H9 (cell line): ENCODE measurements around the gene ALG2. TPM values are rescaled to one million over a fixed set of nuclear protein-coding genes. Genes with fewer than 3 reads are reported as not detected.

Experiments
- DNase-seq: peaks from one replicate; pipeline ENCODE4 v3.0.0-alpha.2; 2017
- H2AFZ ChIP-seq: one replicate; pipeline ENCODE4 v1.6.1; 2013; ENCODE audit warnings: mild to moderate bottlenecking, low read length, control low read depth, moderate library complexity
- H2AK5ac ChIP-seq: 2 replicates; pipeline ENCODE4 v1.6.1; 2013; ENCODE audit warnings: low read length, control low read depth, mixed read lengths; ENCODE audit not compliant: insufficient read length
- H2BK120ac ChIP-seq: one replicate; pipeline ENCODE4 v1.6.1; 2013; ENCODE audit warnings: low read depth, mild to moderate bottlenecking, low read length, control low read depth, inconsistent platforms; ENCODE audit not compliant: poor library complexity, severe bottlenecking
- H2BK12ac ChIP-seq: 2 replicates; pipeline ENCODE4 v1.6.1; 2013; ENCODE audit warnings: low read length, control low read depth, mixed read lengths, low read depth; ENCODE audit not compliant: insufficient read length
- H2BK15ac ChIP-seq: 2 replicates; pipeline ENCODE4 v1.6.1; 2013; ENCODE audit warnings: low read depth, low read length, control low read depth
- H2BK20ac ChIP-seq: one replicate; pipeline ENCODE4 v1.6.1; 2013; ENCODE audit warnings: low read depth, mild to moderate bottlenecking, low read length, control low read depth, inconsistent platforms; ENCODE audit not compliant: poor library complexity, severe bottlenecking
- H2BK5ac ChIP-seq: 2 replicates; pipeline ENCODE4 v1.6.1; 2013; ENCODE audit warnings: low read length, control low read depth, mixed read lengths; ENCODE audit not compliant: insufficient read length
- H3K14ac ChIP-seq: 2 replicates; pipeline ENCODE4 v1.6.1; 2013; ENCODE audit warnings: low read length, control low read depth; ENCODE audit not compliant: insufficient read depth
- H3K18ac ChIP-seq: 2 replicates; pipeline ENCODE4 v1.6.1; 2013; ENCODE audit warnings: low read depth, mild to moderate bottlenecking, mixed read lengths, low read length, control low read depth; ENCODE audit not compliant: insufficient read length
- H3K23ac ChIP-seq: 2 replicates; pipeline ENCODE4 v1.6.1; 2013; ENCODE audit warnings: low read length, control low read depth, mixed read lengths, low read depth; ENCODE audit not compliant: insufficient read length
- H3K23me2 ChIP-seq: 2 replicates; pipeline ENCODE4 v1.6.1; 2013; ENCODE audit warnings: low read depth, mild to moderate bottlenecking, mixed read lengths, low read length, control low read depth; ENCODE audit not compliant: insufficient read length, poor library complexity, severe bottlenecking
- H3K27ac ChIP-seq: 2 replicates; pipeline ENCODE4 v1.5.1; 2013; ENCODE audit warnings: low read length, control low read depth, mixed read lengths, low read depth; ENCODE audit not compliant: insufficient read length
- H3K27me3 ChIP-seq: 2 replicates; pipeline ENCODE4 v1.6.1; 2013; ENCODE audit warnings: low read length, control low read depth, inconsistent platforms; ENCODE audit not compliant: insufficient read depth
- H3K4ac ChIP-seq: 2 replicates; pipeline ENCODE4 v1.6.1; 2013; ENCODE audit warnings: low read depth, mild to moderate bottlenecking, control low read depth, inconsistent platforms, low read length, moderate library complexity
- H3K4me1 ChIP-seq: 2 replicates; pipeline ENCODE4 v1.6.1; 2013; ENCODE audit warnings: low read length, control low read depth, inconsistent platforms; ENCODE audit not compliant: insufficient read depth
- H3K4me2 ChIP-seq: 2 replicates; pipeline ENCODE4 v1.6.1; 2013; ENCODE audit warnings: low read length, control low read depth, mixed read lengths; ENCODE audit not compliant: insufficient read length, insufficient read depth
- H3K56ac ChIP-seq: 2 replicates; pipeline ENCODE4 v1.6.1; 2013; ENCODE audit warnings: low read depth, mild to moderate bottlenecking, mixed read lengths, low read length, control low read depth; ENCODE audit not compliant: insufficient read length
- H3K79me1 ChIP-seq: 2 replicates; pipeline ENCODE4 v1.6.1; 2013; ENCODE audit warnings: low read depth, mild to moderate bottlenecking, moderate library complexity, low read length, control low read depth, inconsistent platforms; ENCODE audit not compliant: insufficient read depth, poor library complexity, severe bottlenecking
- H3K79me2 ChIP-seq: 2 replicates; pipeline ENCODE4 v1.6.1; 2013; ENCODE audit warnings: low read length, control low read depth, inconsistent platforms; ENCODE audit not compliant: insufficient read depth
- H3K9ac ChIP-seq: 2 replicates; pipeline ENCODE4 v1.6.1; 2013; ENCODE audit warnings: low read length, control low read depth, mixed read lengths; ENCODE audit not compliant: insufficient read length; ENCODE audit errors: extremely low read depth
- H3K9me3 ChIP-seq: one replicate; pipeline ENCODE4 v1.6.1; 2013; ENCODE audit warnings: low read depth, low read length, inconsistent platforms; ENCODE audit not compliant: control insufficient read depth
- H3T11ph ChIP-seq: one replicate; pipeline ENCODE4 v1.6.1; 2013; ENCODE audit warnings: mild to moderate bottlenecking, low read length, control low read depth, inconsistent platforms
- H4K20me1 ChIP-seq: one replicate; pipeline ENCODE4 v1.6.1; 2013; ENCODE audit not compliant: control insufficient read depth, insufficient read length, insufficient read depth
- H4K5ac ChIP-seq: 2 replicates; pipeline ENCODE4 v1.6.1; 2013; ENCODE audit warnings: low read depth, mild to moderate bottlenecking, mixed read lengths, low read length, control low read depth; ENCODE audit not compliant: insufficient read length
- H4K8ac ChIP-seq: replicated peaks from 2 replicates; pipeline ENCODE4 v1.6.1; 2013; ENCODE audit warnings: low read length, control low read depth, mixed read lengths, low read depth; ENCODE audit not compliant: insufficient read length
- H4K91ac ChIP-seq: 2 replicates; pipeline ENCODE4 v1.6.1; 2013; ENCODE audit warnings: low read depth, mild to moderate bottlenecking, moderate library complexity, mixed read lengths, low read length, control low read depth; ENCODE audit not compliant: insufficient read length
- H3K27ac Mint-ChIP-seq, 3 experiments: 2 replicates in 2 of 3; 3 replicates in 1 of 3; pipeline ENCODE4 v1.8.0; 2020 to 2021; ENCODE audit warnings: mixed read lengths in 3 of 3, mild to moderate bottlenecking in 1 of 3, moderate library complexity in 1 of 3
- H3K27me3 Mint-ChIP-seq: 2 replicates; pipeline ENCODE4 v1.8.0; 2021; ENCODE audit warnings: low read depth, mild to moderate bottlenecking, moderate library complexity, mixed read lengths
- H3K36me3 Mint-ChIP-seq, 3 experiments: 2 replicates in 2 of 3; 3 replicates in 1 of 3; pipeline ENCODE4 v1.8.0; 2020 to 2021; ENCODE audit warnings: low read depth in 3 of 3, mixed read lengths in 3 of 3; ENCODE audit not compliant: insufficient read depth in 1 of 3
- H3K4me1 Mint-ChIP-seq, 2 experiments: 2 replicates each; pipeline ENCODE4 v1.8.0; 2020; ENCODE audit warnings: mixed read lengths in 2 of 2
- H3K4me3 Mint-ChIP-seq, 2 experiments: 2 replicates in 1 of 2; 3 replicates in 1 of 2; pipeline ENCODE4 v1.8.0; 2020 to 2021; ENCODE audit warnings: mild to moderate bottlenecking in 2 of 2, mixed read lengths in 2 of 2, moderate library complexity in 1 of 2
- H3K9me3 Mint-ChIP-seq, 2 experiments: 2 replicates in 1 of 2; 3 replicates in 1 of 2; pipeline ENCODE4 v1.8.0; 2020; ENCODE audit warnings: mild to moderate bottlenecking in 2 of 2, mixed read lengths in 2 of 2, moderate library complexity in 1 of 2
- WGBS: extraction: QIAGEN DNeasy Blood & Tissue Kit; methylation state at CpG from one replicate; pipeline ENCODE4 v1.1.7; 2013; ENCODE audit warnings: missing lambda C conversion rate, low lambda C conversion rate, mixed read lengths; ENCODE audit not compliant: insufficient read length; ENCODE audit errors: extremely low coverage; 5-methylcytosine and 5-hydroxymethylcytosine counted together
- total RNA-seq: library from RNA; stranded (reverse); gene quantifications from 2 replicates; pipeline ENCODE4 v1.2.1, GENCODE V29; 2021
- TF ChIP-seq, protein P1 (sequence below): fragments of 200-600 bp; sonication (generic); conservative IDR thresholded peaks from 3 replicates; pipeline ENCODE4 v1.8.0; 2021; ENCODE audit warnings: antibody characterized with exemption, mild to moderate bottlenecking

ALG2 gene
- total RNA-seq, 1 experiment from 2014 or later: 30.1 TPM

- no CpG with 5 or more reads among the region's 9 CpGs for WGBS
- Histone ChIP-seq H2BK120ac (no peak overlapping the region), H3T11ph (no peak overlapping the region), H4K91ac (no peak overlapping the region), H2BK5ac (no peak overlapping the region), H3K9ac (no peak overlapping the region), H3K27me3 (no peaks in the 10 kb centered on the region), H3K27ac (no peak overlapping the region), H3K14ac (no peak overlapping the region), H3K4me1 (no peaks in the 10 kb centered on the region; the same call in none of the 2 replicates), H2BK20ac (no peak overlapping the region), H3K79me2 (no peaks in the 10 kb centered on the region), H3K23me2 (no peaks in the 10 kb centered on the region), H4K8ac (no peak overlapping the region), H3K23ac (no peak overlapping the region), H3K4ac (no peak overlapping the region), H4K20me1 (no peaks in the 10 kb centered on the region), H3K18ac (no peak overlapping the region), H4K5ac (no peak overlapping the region), H3K56ac (no peak overlapping the region), H2BK12ac (no peak overlapping the region), H2AK5ac (no peak overlapping the region), H3K4me2 (no peak overlapping the region), H3K9me3 (no peaks in the 10 kb centered on the region), H2BK15ac (no peak overlapping the region), H3K79me1 (no peaks in the 10 kb centered on the region), H2AFZ (no peak overlapping the region)
- H3K27me3 Mint-ChIP-seq: peaks cover 3% of the 10 kb centered on the region
- no peak overlapping the region for H3K4me3 Mint-ChIP-seq
- no peak overlapping the region for H3K27ac Mint-ChIP-seq
- no peaks in the 10 kb centered on the region for H3K36me3 Mint-ChIP-seq
- TF ChIP-seq, protein P1, sequence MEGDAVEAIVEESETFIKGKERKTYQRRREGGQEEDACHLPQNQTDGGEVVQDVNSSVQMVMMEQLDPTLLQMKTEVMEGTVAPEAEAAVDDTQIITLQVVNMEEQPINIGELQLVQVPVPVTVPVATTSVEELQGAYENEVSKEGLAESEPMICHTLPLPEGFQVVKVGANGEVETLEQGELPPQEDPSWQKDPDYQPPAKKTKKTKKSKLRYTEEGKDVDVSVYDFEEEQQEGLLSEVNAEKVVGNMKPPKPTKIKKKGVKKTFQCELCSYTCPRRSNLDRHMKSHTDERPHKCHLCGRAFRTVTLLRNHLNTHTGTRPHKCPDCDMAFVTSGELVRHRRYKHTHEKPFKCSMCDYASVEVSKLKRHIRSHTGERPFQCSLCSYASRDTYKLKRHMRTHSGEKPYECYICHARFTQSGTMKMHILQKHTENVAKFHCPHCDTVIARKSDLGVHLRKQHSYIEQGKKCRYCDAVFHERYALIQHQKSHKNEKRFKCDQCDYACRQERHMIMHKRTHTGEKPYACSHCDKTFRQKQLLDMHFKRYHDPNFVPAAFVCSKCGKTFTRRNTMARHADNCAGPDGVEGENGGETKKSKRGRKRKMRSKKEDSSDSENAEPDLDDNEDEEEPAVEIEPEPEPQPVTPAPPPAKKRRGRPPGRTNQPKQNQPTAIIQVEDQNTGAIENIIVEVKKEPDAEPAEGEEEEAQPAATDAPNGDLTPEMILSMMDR: no peak
- peaks cover 28 to 32% of the 10 kb centered on the region in 2 experiments for H3K4me1 Mint-ChIP-seq
- DNase-seq: no peak
- no peaks in the 10 kb centered on the region; a peak in 1 of 5 replicates for H3K9me3 Mint-ChIP-seq
These were observed 41.1 kb downstream of the ALG2 start for GRCh38 chr9:99180662-99181061.
